GM18858 (cell line): ENCODE results near the gene VTI1A.
A peak's percentile ranks its signal among the peaks of the same experiment; 100 is the strongest.
"Not testable (repeated sequence)": the region's sequence is repeated elsewhere in the genome, so short reads cannot be mapped to it uniquely, and the experiment has no call there.

Experiments
- ATAC-seq: cut with Tn5 transposase; IDR thresholded peaks from one replicate; pipeline ENCODE4 v1.9.1; 2021; ENCODE audit not compliant: unreplicated experiment

VTI1A gene

DNA sequence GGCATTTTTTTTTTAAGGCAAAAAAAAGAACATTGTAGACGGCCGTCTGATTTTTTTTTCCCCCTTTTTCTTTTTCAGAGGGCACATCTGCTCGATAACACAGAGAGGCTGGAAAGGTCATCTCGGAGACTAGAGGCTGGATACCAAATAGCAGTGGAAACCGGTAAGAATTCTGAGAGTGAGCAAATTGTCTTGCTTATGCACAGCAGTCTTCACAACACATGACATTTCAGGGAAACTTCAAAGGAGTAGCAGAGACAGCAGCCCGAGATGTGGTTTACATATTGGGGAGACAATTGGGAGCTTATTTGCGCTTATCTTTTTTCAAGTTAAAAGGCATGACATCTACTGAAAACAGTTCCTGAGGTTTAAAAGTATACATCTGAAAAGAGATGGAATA lies 91.2 kb downstream of the VTI1A start:
- ATAC-seq: no peak

DNA sequence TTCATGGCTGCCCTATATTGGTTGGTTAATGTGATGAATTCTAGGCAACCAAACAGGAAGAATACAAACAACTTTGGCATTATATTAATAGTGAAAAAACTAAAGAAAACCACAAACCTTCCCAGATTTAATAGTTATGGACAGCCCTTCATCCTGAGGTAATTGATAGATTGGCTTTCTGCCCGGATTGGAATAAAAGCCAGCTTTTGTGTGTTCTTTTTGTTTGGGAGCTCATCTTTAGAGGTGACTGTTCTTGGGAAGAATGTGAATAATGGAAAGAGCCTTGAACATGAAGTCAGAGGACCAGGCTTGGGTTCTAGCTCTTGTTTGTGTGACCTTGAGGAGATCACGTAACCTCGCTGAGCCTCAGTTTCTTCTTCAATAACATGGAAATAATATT lies 92.3 kb downstream of the VTI1A start:
- no peak for ATAC-seq

DNA sequence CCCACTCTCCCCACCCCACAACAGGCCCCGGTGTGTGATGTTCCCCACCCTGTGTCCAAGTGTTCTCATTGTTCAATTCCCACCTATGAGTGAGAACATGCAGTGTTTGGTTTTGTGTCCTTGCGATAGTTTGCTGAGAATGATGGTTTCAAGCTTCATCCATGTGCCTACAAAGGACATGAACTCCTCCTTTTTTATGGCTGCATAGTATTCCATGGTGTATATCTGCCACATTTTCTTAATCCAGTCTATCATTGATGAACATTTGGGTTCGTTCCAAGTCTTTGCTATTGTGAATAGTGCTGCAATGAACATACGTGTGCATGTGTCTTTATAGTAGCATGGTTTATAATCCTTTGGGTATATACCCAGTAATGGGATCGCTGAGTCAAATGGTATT lies 95.8 kb downstream of the VTI1A start:
- ATAC-seq: not testable (repeated sequence)

DNA sequence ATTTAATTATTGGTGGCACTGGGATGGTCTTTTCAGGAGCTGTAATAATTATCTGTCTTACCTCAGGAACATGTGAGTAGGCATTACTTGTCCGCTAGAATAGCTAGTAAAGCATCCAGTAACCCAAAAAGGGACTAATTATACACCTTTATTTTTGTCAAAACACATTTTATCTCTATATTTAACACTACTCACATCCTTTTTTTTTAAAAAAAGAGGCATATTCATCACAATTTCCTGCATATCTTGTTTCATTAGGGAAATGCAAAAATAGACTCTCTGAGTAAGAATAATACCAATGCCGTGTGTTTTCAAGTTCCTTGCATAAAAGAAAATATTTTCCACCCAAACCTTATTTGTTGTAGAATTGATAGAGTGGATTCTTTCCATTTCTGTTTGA lies 99.5 kb downstream of the VTI1A start:
- ATAC-seq: peak; percentile 87

DNA sequence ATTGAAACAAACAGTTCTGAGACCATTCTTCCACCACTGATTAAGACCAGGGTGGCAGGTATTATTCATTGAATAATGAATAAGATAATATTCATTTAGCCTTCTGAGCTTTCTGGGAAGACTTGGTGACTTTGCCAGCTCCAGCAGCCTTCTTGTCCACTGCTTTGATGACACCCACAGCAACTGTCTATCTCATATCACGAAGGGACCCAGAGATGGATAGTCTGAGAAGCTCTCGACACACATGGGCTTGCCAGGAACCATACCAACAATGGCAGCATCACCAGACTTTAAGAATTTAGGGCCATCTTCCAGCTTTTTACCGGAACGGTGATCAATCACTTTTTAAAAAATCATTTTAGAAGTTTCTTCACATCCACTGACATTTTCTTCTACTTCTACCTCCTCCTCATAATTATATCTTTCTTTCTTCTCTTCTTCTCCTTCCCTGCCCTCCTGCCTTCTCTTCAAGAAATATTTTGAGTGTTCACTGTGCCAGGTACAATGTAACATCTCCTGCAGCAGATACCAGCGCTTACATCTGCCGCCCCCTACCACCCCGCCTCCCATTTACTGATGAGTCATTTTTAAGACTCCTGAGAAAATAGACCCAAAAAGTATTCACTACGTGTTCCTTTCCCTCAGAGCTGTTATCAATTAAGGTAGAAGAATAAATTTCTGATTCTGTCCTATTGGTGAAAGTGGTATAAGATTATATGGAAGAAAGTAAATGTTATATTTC lies 101.7 kb downstream of the VTI1A start:
- ATAC-seq: no peak

DNA sequence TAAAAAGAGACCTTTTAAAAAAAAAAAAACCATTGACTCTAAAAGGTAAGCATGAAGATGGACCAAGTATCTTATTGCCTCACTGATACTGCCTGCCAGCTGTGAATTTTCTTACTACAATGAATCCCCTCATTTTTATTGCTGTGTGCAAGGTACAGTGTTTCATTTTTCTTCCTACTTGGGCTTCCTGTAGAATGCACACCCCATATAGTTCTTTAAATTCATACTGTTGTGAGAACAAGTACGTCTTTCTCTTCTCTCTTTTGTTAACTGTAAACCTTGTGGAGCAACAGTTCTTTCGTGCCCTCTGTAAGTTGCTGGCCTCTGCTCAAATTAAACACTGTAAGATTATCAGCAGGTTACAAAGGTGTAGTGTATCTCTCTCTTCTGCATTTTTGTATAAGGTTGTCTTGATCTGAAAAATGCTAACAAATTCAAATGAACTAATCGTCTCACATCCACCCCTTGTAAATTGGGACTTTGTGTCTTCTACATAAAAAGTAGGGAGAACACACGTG lies 105.6 kb downstream of the VTI1A start:
- ATAC-seq: no peak

DNA sequence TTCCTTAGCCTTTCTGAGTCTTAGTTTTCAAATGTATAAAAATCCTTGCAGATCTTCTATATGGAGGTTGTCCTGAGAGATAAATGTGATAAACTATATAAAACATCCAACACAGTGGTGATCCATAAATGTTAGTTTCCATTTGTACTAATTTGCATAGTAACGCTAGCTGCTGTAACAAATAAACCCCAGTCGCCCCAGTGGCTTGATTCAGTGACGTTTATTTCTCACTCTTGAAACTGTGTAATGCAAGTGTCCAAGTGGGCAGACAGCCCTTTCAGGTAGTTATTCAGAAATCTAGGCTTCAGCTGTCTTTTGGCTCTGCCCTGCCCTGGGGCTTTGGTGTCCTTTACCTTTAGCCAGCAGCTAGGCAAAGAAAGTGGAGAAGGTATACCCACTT lies 106.3 kb downstream of the VTI1A start:
- ATAC-seq: no peak

DNA sequence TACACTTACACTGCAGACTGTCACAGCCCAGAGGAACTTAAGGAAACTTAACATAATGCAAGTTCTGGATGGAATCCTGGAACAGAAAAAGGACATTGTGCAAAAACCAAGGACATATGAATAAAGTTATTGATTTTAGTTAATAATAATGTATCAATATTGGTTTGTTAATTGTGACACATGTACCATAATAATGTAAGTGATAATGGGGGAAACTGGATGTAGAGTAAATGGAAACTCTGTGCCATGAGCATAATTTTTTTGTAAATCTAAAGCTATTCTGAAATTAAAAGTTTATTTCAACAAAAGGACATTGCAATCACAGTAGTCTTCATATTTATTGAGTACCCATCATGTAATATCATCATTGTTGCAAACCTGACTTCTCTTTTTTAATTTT lies 107.2 kb downstream of the VTI1A start:
- ATAC-seq: no peak

DNA sequence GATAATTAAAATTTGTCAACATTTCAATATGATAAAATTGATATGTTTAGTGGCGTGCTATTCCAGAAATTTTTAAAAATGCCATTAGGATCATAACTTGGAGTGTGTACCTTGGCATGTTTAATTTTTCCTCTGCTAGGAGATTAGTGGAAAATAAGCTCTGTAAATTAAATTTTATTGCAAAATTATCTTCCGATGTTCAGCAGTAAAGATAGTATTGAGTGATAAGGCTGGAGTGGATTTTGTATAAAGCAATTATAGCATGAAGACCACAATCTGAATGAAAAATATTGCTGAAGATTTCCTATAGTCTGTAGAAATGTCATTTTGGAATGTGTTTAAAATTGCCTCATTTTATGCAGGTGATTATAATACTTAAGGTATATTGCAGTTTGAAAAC lies 110.2 kb downstream of the VTI1A start:
- no peak for ATAC-seq

DNA sequence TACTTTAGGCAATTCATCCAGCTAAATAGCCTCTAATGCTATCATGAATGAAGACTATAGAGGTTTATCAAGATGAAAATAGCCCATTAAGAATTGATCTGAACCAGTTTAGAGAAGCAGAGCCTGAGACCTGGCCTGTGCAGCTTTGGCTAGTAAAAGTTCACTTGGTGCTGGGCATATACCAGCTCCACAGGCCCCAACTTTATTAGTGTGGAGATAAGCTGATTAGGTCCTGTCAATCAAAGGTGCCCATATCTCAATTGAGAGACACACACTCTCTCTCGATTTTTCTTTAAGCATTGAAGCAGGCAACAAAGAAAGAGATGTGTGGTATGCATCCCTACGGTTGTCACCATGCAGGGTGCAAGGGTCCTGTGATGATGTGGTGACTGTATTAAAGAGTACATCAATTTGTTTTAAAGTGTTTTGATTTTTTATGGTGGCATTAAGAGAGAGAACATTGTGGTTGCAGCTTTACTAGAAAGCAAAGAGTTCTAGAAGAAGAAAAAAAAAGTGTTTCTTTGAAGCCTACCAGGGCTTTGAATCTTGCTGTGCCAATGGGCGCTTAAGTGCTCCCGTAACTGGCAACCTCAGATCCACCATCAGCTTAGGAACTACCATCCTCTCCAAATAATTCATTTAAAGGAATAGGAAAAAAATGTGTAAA lies 111.6 kb downstream of the VTI1A start:
- ATAC-seq: no peak

DNA sequence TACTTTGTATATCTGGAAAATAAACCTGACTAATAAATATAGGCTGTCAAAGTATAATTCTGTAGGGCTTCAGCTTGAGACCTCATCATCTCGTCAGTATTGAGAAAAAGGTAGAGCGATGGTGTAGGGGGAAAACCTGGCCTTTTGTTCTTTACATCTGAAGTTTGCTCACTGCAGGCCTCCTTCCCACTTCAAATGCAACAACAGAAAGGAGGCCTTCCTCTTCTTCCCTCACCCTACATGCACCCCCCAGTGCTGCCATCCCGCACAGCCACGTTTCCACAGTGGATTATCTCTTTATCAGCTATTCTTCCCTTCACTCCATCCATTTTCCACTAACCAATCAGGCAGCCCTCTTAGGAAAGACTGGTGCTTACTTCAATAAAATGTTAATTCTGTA lies 112.3 kb downstream of the VTI1A start:
- ATAC-seq: no peak

DNA sequence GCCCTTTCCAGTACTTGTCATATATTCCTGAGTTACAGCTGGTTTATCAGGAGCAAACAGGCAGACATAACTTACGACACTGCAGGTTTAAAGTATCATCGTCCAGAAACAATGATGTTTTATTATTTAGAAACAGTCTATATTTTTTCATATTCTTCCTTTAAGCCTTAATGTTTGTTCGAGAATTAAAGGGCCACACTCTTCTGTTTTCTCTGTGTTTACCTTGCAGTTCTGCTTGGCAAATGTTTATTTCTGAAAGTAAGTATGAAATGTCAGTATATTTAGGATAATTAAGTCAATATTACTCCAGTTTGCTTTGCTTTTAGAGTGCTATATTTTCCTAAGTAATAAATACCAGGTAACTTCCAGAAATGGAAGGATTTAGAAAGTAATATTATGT lies 115.1 kb downstream of the VTI1A start:
- no peak for ATAC-seq

DNA sequence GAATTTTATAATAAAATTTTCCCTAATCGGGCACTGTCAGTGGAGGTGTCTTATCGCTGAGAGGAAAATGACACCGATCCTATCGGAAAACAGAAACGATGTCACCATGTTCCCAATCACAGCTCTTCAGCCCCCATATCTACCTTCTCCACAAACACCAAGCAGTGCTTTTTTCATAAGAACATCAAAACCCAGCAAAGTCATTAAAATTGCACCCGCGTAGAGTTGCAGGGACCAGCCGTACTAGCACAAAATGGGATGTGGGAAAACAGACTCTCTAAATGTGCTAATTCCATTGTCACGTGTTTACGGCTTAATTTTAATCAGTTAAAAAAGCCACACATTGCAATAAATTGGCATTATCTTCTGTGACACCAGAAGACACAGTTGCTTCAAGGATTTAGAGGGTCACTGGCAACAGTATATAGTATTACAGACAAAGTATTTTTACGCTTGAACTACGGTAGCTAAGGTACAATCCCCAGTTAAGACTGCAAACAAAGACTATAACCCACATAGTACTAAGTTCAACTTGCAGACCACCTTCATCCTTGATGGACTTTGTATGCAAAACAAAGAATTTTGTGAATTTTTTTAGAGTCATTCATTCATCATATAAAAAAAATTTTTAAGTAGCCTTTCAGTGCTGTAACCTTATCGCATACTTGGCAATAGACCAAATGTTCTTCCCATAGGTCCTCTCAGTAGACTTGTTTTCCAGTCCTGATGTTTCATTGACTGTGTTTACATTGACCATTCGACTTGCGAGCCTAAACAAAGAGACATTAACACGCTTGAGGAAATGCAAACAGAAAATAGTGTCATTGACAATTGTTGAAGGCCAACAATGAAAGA lies 116.0 kb downstream of the VTI1A start:
- no peak for ATAC-seq

DNA sequence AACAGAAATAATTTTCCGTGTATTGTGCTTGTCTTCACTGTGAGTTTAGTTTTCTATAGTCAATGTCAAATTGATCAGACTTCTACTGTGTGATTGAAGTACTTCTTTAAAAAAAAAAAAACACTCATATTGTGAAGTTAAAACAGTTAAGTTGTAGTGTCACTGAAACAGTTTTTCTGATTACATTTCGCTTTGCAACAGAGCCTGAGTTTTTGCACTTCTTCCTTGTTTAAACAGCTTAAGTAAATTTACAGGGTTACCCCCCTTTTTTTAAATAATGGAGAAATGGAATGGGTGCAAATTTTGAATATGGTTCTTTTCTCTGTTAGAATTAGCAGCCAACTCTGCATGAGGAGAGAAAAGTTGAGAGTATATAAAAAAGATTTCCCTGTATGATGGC lies 117.3 kb downstream of the VTI1A start:
- ATAC-seq: no peak

DNA sequence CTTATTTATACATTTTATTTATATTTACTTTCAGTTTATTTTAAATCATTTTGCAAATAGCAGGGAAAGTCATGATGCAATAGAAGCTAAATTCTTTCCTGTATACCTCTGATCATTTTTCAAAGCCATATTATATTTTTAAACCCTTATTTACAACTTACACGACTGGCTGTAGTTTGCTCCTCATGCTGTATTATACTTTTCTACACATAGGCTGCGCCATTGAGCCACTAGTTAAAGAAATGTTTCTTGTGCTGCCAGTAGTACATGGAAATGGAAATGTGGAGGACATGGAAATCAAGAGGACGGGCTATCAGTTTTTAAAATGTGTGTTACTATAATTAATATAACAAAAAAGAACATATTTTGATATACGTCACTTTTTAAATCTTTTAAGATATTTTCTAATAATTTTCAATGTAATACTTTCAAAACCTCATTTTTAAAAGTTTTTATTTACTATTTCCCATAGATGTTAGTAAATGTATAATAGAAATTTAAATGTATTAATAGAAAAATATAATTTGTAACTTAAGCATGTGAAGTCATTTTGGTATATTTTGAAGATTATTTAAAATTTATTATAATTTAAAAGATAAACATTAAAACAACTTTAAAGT lies 118.5 kb downstream of the VTI1A start:
- ATAC-seq: no peak

DNA sequence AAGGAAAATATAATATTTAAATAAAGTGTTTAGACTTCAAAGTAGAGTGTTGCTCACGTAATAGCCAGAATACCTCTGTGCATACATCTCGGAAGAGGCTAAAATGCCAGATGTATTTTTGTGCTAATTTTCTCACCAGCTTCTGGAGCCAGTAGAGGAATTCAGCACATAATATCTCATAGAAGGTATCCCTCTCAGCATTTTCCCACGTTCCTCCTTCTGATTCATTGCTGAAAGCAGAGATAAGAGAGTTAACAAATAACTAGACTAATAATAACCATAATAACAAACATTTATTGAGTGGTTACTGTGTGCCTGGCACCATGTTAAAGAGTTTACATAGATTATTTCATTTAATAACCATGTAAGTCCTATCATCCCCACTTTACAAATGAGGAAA lies 123.6 kb downstream of the VTI1A start:
- no peak for ATAC-seq

DNA sequence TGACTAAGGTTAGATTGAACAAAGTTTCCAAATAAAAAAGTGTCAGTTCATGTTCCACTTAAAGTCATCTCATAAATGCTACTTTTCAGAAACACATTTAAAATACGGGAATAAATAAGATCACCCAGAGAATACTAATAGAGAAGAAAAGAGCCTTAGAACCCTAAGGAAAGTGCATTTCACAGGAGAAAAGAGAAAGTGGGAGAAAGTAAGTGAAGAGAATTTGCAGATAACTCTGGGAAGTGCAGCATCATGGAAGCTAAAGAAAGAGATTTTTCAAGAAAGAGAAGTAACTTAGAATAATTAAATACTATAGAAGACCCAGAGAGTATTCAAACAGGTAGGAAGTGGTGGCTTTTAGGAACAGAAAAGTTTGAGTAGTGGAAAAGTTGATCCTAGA lies 132.6 kb downstream of the VTI1A start:
- ATAC-seq: no peak

DNA sequence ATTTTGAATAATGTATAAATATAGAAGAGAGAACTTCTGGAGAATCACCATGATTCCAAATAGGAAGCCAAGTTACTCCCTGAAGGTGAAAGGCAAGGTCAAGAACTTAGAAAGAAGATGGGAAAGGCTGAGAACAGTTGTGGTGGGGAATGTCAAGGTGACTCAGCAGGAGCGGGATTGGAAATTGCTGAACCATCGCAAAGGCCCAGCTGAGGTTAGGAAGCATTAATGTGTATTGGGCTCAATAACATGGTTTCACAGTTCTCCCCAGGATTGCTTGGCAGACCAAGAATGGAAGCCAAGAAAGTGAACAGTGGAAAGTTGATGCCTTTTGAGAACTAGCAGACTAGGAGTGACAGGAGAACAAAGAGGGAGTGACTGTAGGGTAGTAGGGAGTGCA lies 133.3 kb downstream of the VTI1A start:
- no peak for ATAC-seq

DNA sequence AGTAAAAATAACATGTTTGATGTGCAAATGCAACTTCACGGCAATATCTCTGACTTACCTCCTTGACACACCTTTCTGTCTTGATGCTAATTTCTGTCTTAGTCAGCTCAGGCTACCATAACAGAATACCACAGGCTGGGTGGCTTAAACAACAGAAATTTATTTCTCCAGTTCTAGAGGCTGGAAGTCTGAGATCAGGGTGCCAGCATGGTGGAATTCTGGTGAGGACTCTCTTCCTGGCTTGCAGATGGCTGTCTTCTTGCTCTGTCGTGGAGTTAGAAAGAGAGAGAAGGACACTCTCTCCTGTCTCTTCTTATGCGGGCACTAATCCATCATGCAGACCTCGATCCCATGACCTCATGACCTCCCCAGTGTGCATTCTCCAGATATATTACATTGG lies 134.9 kb downstream of the VTI1A start:
- no peak for ATAC-seq

DNA sequence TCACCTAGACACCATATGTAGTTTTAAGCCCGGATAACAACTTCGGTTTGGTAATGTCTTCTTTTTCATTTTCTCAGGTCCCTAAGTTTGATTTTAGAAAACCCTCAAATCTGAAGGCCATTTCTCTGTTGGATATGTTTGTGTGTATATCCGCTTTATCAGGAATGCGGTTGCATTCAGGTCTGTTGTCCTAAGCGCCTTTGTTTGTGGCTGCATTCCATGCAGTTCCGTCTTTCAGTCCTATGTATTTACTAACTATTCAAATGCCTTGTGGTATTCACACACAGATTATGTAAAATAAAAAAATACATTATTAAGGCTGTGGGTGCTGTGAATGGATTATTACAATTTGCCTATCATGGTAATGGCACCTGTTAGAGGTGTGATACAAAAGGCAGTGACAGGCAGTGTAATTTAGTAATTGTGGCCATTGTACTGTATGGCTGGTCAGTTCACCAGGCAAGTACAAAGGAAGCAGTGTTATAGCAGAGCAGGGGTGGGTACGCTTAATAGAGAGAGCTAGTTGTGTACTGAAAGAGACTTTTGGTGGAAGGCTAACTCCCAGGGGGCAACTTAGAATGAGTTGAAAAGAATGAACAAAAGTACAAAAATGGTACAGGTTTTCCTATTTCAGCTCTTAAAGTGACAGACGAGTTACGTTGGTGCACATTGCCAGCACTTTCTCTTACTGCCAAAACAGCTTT lies 136.4 kb downstream of the VTI1A start:
- ATAC-seq: no peak

DNA sequence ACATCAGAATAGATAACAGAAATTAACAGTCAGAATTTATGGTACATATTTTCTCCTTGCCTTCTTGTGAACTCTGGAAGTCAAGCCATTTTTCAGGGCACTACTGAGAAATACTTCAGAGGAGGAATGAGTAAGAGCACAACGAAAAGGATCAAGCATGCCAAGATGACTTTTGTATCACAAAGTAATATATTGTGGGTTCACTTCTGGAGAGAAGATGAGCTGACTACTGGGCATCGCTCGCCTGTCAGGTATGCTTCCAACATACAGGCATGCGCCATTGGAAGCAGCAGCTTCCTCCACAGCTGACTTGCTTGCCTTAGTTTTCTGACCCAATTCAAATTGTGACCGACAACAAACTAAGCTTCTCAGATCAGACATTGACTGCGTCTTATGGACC lies 137.3 kb downstream of the VTI1A start:
- no peak for ATAC-seq
